GM18907 (cell line): ENCODE data around the gene PLD4.
"Not testable (repeated sequence)": the region's sequence is repeated elsewhere in the genome, so short reads cannot be mapped to it uniquely, and the experiment has no call there.

ENCODE experiments used
- ATAC-seq: cut with Tn5 transposase; IDR thresholded peaks from one replicate; pipeline ENCODE4 v1.9.1; 2021; ENCODE audit warnings: mild to moderate bottlenecking, moderate library complexity; ENCODE audit not compliant: unreplicated experiment

The PLD4 gene

GRCh38 chr14:104885973-104886689 lies 38.5 kb upstream of the PLD4 start:
- no peak for ATAC-seq

GRCh38 chr14:104886690-104887622 lies 37.7 kb upstream of the PLD4 start:
- no peak for ATAC-seq

- ATAC-seq: no peak
These were observed 36.8 kb upstream of the PLD4 start for GRCh38 chr14:104887623-104888488.

- no peak for ATAC-seq
These were observed 35.9 kb upstream of the PLD4 start for GRCh38 chr14:104888489-104889374.

- ATAC-seq: no peak
These were observed 35.3 kb upstream of the PLD4 start for GRCh38 chr14:104889375-104889757.

- ATAC-seq: not testable (repeated sequence)
These were observed 34.4 kb upstream of the PLD4 start for GRCh38 chr14:104890292-104890691.

GRCh38 chr14:104891121-104891551 lies 33.5 kb upstream of the PLD4 start:
- no peak for ATAC-seq

- no peak for ATAC-seq
These were observed 32.8 kb upstream of the PLD4 start for GRCh38 chr14:104891664-104892530.

- no peak for ATAC-seq
These were observed 31.9 kb upstream of the PLD4 start for GRCh38 chr14:104892531-104893434.

- ATAC-seq: no peak
These were observed 31.1 kb upstream of the PLD4 start for GRCh38 chr14:104893435-104894207.

- no peak for ATAC-seq
These were observed 30.1 kb upstream of the PLD4 start for GRCh38 chr14:104894331-104895206.

GRCh38 chr14:104895207-104895785 lies 29.4 kb upstream of the PLD4 start:
- ATAC-seq: no peak

GRCh38 chr14:104895786-104896661 lies 28.7 kb upstream of the PLD4 start:
- ATAC-seq: no peak

GRCh38 chr14:104897330-104898194 lies 27.1 kb upstream of the PLD4 start:
- no peak for ATAC-seq
